Endothelial cell of hepatic sinusoid (primary cell): ENCODE results near the gene SSH2.

Experiments
- in situ Hi-C: cut with HindIII; loops from 2 replicates; pipeline ENCODE4 v1.10.0; 2017; ENCODE audit warnings: low sequenced_read_pairs

SSH2 gene

GRCh38 chr17:29617481-29618271, 312.4 kb downstream of the SSH2 start:
- in situ Hi-C loops: no loop called here

- in situ Hi-C loops: no loop called here
These were observed 312.9 kb downstream of the SSH2 start for GRCh38 chr17:29617125-29617480.

GRCh38 chr17:29616300-29617048, 313.6 kb downstream of the SSH2 start:
- in situ Hi-C loops: no loop called here

GRCh38 chr17:29615492-29616299, 314.3 kb downstream of the SSH2 start:
- in situ Hi-C loops: no loop called here

GRCh38 chr17:29615048-29615385, 315.0 kb downstream of the SSH2 start:
- in situ Hi-C loops: no loop called here

GRCh38 chr17:29614349-29615047, 315.5 kb downstream of the SSH2 start:
- in situ Hi-C loops: no loop called here

GRCh38 chr17:29613856-29614255, 316.2 kb downstream of the SSH2 start:
- in situ Hi-C loops: no loop called here

- in situ Hi-C loops: no loop called here
These were observed 316.6 kb downstream of the SSH2 start for GRCh38 chr17:29613352-29613837.

GRCh38 chr17:29612404-29613280, 317.4 kb downstream of the SSH2 start:
- in situ Hi-C loops: no loop called here

- in situ Hi-C loops: no loop called here
These were observed 318.0 kb downstream of the SSH2 start for GRCh38 chr17:29612094-29612403.

- in situ Hi-C loops: no loop called here
These were observed 318.5 kb downstream of the SSH2 start for GRCh38 chr17:29611351-29612093.

GRCh38 chr17:29610395-29610794, 319.6 kb downstream of the SSH2 start:
- in situ Hi-C loops: no loop called here

- in situ Hi-C loops: no loop called here
These were observed 321.0 kb downstream of the SSH2 start for GRCh38 chr17:29608986-29609385.

- in situ Hi-C loops: no loop called here
These were observed 322.4 kb downstream of the SSH2 start for GRCh38 chr17:29607557-29608195.

GRCh38 chr17:29603109-29603674, 326.8 kb downstream of the SSH2 start:
- in situ Hi-C loops: no loop called here

GRCh38 chr17:29597361-29598172, 332.5 kb downstream of the SSH2 start:
- in situ Hi-C loops: no loop called here

GRCh38 chr17:29596811-29597210, 333.2 kb downstream of the SSH2 start:
- in situ Hi-C loops: no loop called here
